DMS114 treated with DMSO at 0.1 percent for 48 hours (cell line): Measurements from ENCODE around the gene PMS1.
"Not testable (repeated sequence)": the region's sequence is repeated elsewhere in the genome, so short reads cannot be mapped to it uniquely, and the experiment has no call there.

Source experiments
- DNase-seq: peaks from one replicate; lab custom pipeline; 2025; ENCODE audit not compliant: unreplicated experiment; lab: John Stamatoyannopoulos, UW

Gene PMS1

GRCh38 chr2:189783927-189784867 lies at the start of gene PMS1, which contains the start of gene ORMDL1:
TSS of gene PMS1 (plus strand) at chr2:189784450. CDS start at chr2:189791810, 7,360 bp downstream.
TSS of gene ORMDL1 (minus strand) at chr2:189784339. CDS start at chr2:189782595, 1,744 bp downstream.
- peak; percentile 87 for DNase-seq

GRCh38 chr2:189751080-189751658 lies 33.1 kb upstream of the PMS1 start:
- peak; percentile 13 for DNase-seq

DNA sequence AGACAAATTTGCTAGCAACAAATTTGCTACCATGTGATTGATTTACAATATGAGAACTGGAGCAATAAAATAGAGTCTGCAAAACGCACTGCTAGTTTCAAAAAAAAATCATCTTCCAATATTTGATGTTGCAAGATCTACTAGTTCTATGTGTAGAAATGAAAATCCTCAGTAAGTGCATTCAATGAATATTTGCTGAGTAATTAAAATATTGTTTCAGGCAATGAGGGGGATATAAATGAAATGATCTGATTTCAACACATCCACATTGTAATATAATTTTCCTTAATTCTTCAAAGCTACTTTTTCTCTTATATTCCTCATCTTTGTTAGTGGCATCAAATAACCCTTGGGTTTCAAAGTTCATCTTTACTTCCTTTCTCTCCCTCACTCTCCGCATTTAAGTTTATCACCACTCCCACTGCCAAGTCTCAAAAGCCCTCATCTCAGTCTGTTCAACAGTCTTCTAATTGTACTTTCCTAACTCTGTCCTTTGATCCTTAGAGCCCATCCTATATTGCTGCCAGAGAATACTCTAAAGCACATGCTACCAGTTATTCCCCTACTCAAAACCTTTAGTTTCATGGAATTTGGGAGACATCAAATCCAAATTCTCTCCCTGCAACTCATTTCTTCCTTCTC lies 27.8 kb upstream of the PMS1 start:
- no peak for DNase-seq

DNA sequence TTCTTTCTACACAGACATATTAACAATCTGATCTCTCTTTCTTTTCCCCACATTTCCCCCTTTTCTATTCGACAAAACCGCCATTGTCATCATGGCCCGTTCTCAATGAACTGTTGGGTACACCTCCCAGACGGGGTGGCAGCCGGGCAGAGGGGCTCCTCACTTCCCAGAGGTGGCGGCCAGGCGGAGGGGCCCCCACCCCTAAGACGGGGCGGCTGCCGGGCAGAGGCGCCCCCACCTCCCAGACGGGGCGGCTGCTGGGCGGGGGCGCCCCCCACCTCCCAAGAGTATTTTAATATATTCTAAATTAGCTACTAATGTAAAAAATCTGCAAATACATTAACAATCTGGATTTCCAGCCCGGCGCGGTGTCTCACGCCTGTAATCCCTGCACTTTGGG lies 24.1 kb upstream of the PMS1 start:
- not testable (repeated sequence) for DNase-seq

GRCh38 chr2:189762229-189762550 lies 22.1 kb upstream of the PMS1 start:
- DNase-seq, result no peak

- DNase-seq, result peak; percentile 89
Observed at GRCh38 chr2:189762551-189763298, 21.5 kb upstream of the PMS1 start, which contains the start of gene OSGEPL1. TSS of gene OSGEPL1 (minus strand) at chr2:189762792. CDS start at chr2:189761640, 1,152 bp downstream.

- peak; percentile 6 for DNase-seq
Observed at GRCh38 chr2:189763908-189764661, 20.2 kb upstream of the PMS1 start.

DNA sequence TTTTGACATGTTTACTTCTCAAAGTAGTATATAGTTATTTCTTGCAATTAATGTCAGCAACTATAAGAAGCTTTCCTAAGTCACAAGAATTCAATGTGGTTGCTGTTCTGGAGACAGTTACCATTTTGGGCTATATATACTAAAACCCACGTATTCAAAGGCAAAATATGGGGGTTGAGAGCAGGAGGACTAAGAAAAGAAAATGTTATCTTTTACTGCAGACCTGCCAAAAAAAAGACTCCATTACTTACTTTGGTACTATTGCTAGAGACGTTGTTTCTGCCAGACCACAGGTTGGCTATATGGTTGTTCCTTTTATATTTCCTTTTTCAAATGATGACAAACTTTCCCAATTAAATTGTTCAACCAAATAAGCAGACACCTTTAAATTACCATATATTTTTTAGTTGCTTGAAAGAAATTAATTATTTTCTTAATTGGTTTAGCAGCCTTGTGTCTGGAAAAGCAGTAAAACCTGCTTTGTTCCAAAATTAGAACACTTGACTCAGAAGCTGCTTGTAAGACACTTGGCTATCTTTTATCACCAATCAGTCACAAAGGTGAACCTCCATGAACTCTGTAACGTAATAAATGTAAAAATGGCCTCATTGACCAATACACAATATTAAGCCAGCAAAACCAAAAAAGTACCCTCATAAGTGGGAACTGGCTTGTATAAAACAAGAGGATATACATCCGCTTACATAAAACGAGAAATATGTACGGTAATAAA lies 13.5 kb upstream of the PMS1 start:
- no peak for DNase-seq

GRCh38 chr2:189772212-189772611 lies 12.0 kb upstream of the PMS1 start:
- no peak for DNase-seq

- no peak for DNase-seq
Observed at GRCh38 chr2:189782221-189782671, 2.0 kb upstream of the PMS1 start.

DNA sequence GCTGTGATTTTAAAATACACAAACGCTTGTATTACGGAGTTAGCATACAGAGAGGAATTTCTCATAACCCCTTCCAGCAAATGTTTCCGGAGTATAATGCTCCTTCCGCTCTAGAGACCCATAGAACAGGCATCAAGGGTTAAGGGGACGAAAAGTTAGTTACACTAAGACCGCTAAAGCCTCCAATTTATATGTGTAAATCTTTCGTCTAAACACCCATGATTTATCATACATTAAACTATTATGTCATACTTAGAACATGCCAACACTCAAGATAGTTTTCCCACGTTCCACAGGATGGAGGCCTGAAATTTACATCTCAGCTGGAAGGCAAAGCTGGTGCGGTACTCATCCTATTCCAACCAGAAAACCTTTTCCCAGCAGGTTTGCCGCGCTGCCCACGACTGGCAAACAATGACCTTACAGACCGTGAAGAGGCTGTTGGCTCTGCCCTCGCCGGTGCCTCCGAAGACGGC lies 761 bp upstream of the PMS1 start:
- no peak for DNase-seq

GRCh38 chr2:189791338-189792042 lies 7.2 kb downstream of the PMS1 start:
- DNase-seq, result no peak

- no peak for DNase-seq
Observed at GRCh38 chr2:189794310-189794709, 10.1 kb downstream of the PMS1 start.

GRCh38 chr2:189797902-189798301 lies 13.7 kb downstream of the PMS1 start:
- no peak for DNase-seq

GRCh38 chr2:189798312-189799029 lies 14.2 kb downstream of the PMS1 start:
- peak; percentile 29 for DNase-seq

DNA sequence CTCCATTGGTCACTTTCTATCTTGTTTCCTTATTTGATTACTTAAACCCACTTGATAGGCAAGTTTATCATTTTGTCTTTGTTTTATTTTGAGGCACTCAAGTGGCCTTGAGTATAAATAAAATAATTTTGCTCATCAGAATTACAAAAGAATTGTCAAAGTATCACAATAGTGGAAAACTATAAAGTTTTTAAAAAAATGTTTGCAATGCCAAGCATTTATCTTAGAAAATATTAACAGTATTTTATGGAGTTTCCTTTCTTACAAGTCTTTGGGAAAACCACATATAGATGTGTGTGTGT lies 14.7 kb downstream of the PMS1 start:
- DNase-seq, result no peak

GRCh38 chr2:189799531-189799930 lies 15.3 kb downstream of the PMS1 start:
- DNase-seq, result no peak

- DNase-seq, result no peak
Observed at GRCh38 chr2:189802396-189802912, 18.2 kb downstream of the PMS1 start.
